ENCODE results near the gene MAP3K3. TPM values are rescaled to one million over a fixed set of nuclear protein-coding genes. Genes with fewer than 3 reads are reported as not detected.

The MAP3K3 gene
- total and polyA plus RNA-seq, 10 donors = 12.2 to 125 (median 87.9) TPM

- H3K4me1 ChIP-seq = no peaks in the 10 kb centered on the region
- 85 to 93% (median 89%) methylated on average over 5 of the region's 5 CpGs for WGBS, 5 donors
- no peaks in the 10 kb centered on the region for H3K27me3 ChIP-seq (replicated peaks in 1 of 7)
- no peak overlapping the region for H3K27ac ChIP-seq
- intact Hi-C loops (cut with DNase I; ENCODE audit: low total_unique reads) = no loop called here
- H3K36me3 ChIP-seq = peaks cover 0 to 66% (median 49%) of the 10 kb centered on the region in 6 donors
- H3K9me3 ChIP-seq = no peaks in the 10 kb centered on the region
- DNase-seq = no peak
- TF ChIP-seq POLR2AphosphoS5 (IDR thresholded peaks at IDR 0.05) = no peak
- no peak for TF ChIP-seq CTCF (IDR thresholded peaks at IDR 0.05 in 8 of 11, conservative IDR thresholded peaks at IDR 0.05 in 3 of 11)
- no peak for TF ChIP-seq POLR2A (IDR thresholded peaks at IDR 0.05)
- no peak overlapping the region for H3K4me3 ChIP-seq
Measured at GRCh38 chr17:63578769-63579111, 43.5 kb upstream of the MAP3K3 start.

GRCh38 chr17:63579633-63580032 lies 42.6 kb upstream of the MAP3K3 start:
- Histone ChIP-seq H3K36me3 (peaks cover 0 to 75% (median 58%) of the 10 kb centered on the region in 6 donors), H3K4me1 (no peaks in the 10 kb centered on the region), H3K4me3 (no peak overlapping the region), H3K27ac (peak overlapping the region in 1 of 8 donors; percentile 11), H3K27me3 (replicated peaks in 1 of 7) (no peaks in the 10 kb centered on the region), H3K9me3 (no peaks in the 10 kb centered on the region)
- DNase-seq = no peak
- no peak for TF ChIP-seq CTCF (IDR thresholded peaks at IDR 0.05 in 8 of 11, conservative IDR thresholded peaks at IDR 0.05 in 3 of 11)
- TF ChIP-seq POLR2A (IDR thresholded peaks at IDR 0.05) = no peak
- no peak for TF ChIP-seq POLR2AphosphoS5 (IDR thresholded peaks at IDR 0.05)
- 72 to 89% (median 82%) methylated on average over 11 of the region's 11 CpGs for WGBS, 5 donors
- intact Hi-C loops (cut with DNase I; ENCODE audit: low total_unique reads) = no loop called here

GRCh38 chr17:63587770-63588169 lies 34.4 kb upstream of the MAP3K3 start:
- intact Hi-C loops (cut with DNase I; ENCODE audit: low total_unique reads) = no loop called here
- H3K4me1 ChIP-seq = peaks cover 0 to 11% (median 0%) of the 10 kb centered on the region in 6 donors
- H3K9me3 ChIP-seq = no peaks in the 10 kb centered on the region
- WGBS, 5 donors = 93 to 97% (median 96%) methylated on average over 5 of the region's 5 CpGs
- H3K36me3 ChIP-seq = peaks cover 4 to 100% (median 95%) of the 10 kb centered on the region in 6 donors
- TF ChIP-seq POLR2AphosphoS5 (IDR thresholded peaks at IDR 0.05) (no peak), CTCF (IDR thresholded peaks at IDR 0.05 in 8 of 11, conservative IDR thresholded peaks at IDR 0.05 in 3 of 11) (no peak), POLR2A (IDR thresholded peaks at IDR 0.05) (no peak)
- H3K27me3 ChIP-seq (replicated peaks in 1 of 7) = no peaks in the 10 kb centered on the region
- no peak overlapping the region for H3K4me3 ChIP-seq
- H3K27ac ChIP-seq = no peak overlapping the region
- no peak for DNase-seq

- no peak for DNase-seq
- H3K4me1 ChIP-seq = peaks cover 0 to 11% (median 0%) of the 10 kb centered on the region in 6 donors
- H3K9me3 ChIP-seq = no peaks in the 10 kb centered on the region
- WGBS, 5 donors = 89 to 94% (median 91%) methylated on average over 11 of the region's 11 CpGs
- intact Hi-C loops (cut with DNase I; ENCODE audit: low total_unique reads) = no loop called here
- no peak overlapping the region for H3K27ac ChIP-seq
- peaks cover 4 to 100% (median 91%) of the 10 kb centered on the region in 6 donors for H3K36me3 ChIP-seq
- TF ChIP-seq POLR2A (IDR thresholded peaks at IDR 0.05) = no peak
- TF ChIP-seq POLR2AphosphoS5 (IDR thresholded peaks at IDR 0.05) = no peak
- no peak for TF ChIP-seq CTCF (IDR thresholded peaks at IDR 0.05 in 8 of 11, conservative IDR thresholded peaks at IDR 0.05 in 3 of 11)
- H3K27me3 ChIP-seq (replicated peaks in 1 of 7) = no peaks in the 10 kb centered on the region
- H3K4me3 ChIP-seq = no peak overlapping the region
Measured at GRCh38 chr17:63588797-63589196, 33.4 kb upstream of the MAP3K3 start.
